HG03575 (cell line): ENCODE results near the gene SPSB4.
"Not testable (repeated sequence)": the region's sequence is repeated elsewhere in the genome, so short reads cannot be mapped to it uniquely, and the experiment has no call there.

Experiments used
- ATAC-seq: cut with Tn5 transposase; IDR thresholded peaks from one replicate; pipeline ENCODE4 v1.9.1; 2021; ENCODE audit not compliant: unreplicated experiment, insufficient number of reproducible peaks, low FRiP score; ENCODE audit errors: extremely low read depth

SPSB4 gene

DNA sequence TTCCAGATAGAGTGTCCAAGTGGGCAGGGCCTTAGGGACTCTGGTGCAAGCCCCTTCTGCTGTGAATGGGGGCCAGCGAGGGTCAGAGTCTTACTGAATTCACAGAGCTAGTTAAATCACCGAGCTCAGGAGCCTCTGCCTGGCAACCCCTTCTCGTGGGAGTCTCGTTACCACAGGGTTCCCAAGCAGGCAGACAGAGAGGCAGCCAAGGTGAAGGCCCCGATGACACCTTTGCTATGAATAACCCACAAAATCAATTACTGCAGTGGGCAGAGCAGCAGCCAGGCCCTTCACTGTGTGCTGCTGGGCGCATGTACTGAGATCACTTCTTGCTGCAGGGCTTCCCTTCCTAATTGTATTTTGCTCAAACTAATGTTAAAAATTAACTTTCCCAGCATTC, 56.9 kb downstream of the SPSB4 start:
- no peak for ATAC-seq

- no peak for ATAC-seq
These were observed 58.6 kb downstream of the SPSB4 start for GRCh38 chr3:141109751-141110150.

DNA sequence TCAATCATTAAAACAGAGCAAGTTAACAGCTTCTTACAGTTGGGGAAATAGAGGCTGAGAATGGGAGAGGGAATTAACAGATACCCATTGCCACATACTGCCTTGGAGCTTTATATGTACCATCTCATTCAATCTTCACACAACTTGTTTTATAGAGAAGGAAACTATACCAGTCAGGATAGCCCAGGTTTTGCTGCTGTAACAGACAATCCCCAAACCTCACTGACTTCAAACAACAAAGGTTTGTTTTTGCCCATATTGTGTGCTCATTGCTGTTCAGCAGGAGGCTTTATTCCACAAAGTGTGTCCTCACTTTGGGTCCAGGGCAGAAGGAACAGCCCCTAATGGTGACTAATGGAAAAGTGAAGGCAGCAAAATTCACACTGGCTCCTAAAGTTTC, 59.2 kb downstream of the SPSB4 start:
- no peak for ATAC-seq

DNA sequence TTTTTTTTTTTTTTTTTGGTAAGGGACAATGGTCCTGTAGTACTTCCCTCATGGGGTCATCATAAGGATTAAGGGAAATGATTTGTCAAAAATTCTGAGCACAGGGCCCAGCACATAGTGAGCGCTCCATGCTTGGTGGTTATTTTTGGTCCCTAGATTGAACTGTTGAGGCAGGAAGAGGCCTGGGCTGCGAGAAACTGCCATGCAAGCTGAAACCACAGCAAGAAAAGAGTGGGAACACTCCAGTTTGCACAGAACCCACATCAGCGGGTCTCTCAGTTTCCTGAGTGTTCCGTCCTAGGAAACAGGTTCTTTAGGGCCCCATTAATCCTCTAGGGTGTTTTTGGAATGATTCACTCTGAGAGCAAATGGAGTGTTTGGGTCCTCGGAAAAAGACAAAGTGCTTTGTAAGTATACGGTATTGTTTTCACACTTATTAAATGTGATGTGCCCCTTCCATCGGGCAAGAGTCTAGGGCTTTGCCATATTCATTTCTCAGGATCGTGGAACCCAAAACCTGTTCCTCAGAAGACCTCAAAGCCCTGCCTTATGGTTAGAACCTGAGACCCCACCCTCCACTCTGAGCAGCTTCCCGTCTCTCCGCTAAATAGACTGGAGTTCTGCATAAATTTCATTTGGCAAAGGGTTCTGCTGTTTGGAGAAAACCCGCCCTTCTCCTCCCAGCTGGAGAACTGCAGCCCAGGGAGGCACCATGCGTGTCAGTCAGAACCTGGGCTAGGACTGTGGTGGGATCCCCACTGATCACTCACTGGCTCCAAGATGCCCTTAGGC, 60.4 kb downstream of the SPSB4 start:
- ATAC-seq, result no peak

DNA sequence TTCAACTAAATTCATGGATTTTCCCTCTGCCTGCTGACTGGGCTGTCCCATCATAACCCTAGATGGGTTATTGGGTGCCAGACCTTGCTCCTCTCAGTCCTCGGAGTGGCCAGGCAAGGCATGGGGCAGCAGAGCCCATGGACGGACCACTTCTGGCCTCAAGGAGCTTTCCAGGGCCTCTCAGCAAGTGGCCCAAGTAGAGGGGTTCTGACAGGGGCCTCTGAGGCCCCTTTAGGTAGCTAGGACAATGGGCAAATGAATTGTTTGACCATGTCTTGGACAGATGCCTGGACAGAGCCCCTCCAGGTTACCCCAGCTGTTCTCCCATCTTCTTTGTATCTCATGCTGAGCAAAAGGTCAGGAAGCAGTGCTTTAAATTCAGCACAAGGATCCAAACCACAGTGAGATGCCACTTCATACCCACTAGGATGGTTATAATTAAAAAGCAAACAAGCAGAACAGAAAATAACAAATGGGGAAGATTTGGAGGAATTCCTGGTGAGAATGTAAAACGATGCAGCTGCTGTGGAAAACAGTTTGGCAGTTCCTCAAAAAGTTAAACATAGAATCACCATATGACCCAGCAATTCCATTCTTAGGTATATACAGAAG, 61.6 kb downstream of the SPSB4 start:
- no peak for ATAC-seq

GRCh38 chr3:141113680-141114079, 62.5 kb downstream of the SPSB4 start:
- not testable (repeated sequence) for ATAC-seq

GRCh38 chr3:141114179-141114745, 63.1 kb downstream of the SPSB4 start:
- ATAC-seq, result no peak

DNA sequence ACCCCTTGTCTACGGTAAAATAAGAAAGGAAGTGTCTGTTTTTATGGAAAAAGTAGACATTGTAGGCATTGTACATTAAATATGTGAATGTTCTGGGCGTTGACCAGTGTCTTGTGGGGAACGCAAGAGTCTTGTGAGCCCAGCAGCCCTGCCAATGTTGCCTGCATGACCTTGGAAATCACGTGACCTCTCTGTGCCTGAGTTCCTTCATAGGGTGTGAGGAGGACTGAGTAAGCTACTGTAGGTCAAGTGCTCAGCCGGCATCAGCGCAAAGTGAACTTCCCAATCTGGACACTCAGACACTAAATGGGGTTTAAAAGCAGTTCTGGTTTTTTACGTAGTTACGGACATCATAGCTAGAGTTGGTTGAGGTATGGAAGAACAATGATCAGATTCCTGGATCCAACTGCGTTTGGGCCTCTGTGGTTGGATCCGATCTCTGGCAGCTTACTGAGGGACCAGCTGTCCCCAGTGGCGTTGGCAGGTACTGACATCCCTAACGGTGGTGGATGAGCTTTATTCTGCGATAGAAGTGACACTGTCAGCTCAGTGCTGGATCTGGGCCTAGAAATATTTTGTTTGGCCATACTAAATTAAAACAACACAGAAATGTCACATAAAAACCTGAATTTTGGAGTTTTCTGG, 63.8 kb downstream of the SPSB4 start:
- no peak for ATAC-seq

DNA sequence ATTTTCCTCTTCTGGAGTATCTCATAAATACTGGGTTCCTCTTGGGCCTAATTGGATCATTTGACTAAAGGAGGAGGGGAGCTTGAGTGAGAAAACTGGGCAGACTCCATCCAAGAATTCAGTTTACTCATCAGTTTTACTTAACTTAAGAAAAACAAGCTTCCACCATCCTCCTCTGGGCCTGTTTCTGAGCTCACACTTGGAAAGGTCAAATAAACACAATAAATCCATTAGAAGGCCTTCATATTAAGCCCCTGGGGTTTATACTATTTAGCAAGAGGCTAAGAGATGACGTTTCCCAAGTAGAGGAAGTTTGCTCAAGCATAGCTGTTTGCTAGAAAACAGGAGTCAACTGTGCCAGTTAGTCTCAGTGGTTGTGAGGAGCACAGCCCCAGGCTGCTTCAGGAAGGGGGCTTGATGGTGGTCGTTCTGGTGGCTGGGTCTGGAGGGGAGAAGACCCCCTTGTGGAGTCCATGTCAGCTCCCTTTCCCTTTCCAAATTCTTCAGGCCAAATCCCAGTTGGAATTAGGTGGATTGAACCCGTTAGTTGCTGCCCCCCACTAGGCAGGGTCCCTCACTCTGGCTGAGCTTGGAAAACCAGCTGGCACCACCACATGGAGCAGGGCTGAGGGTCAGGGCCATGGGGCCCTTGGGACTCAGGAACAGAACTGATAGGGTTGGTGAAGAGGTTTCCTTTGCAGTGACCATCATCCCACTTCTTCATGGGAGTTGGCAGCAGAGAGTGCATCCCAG, 64.8 kb downstream of the SPSB4 start:
- ATAC-seq, result no peak

DNA sequence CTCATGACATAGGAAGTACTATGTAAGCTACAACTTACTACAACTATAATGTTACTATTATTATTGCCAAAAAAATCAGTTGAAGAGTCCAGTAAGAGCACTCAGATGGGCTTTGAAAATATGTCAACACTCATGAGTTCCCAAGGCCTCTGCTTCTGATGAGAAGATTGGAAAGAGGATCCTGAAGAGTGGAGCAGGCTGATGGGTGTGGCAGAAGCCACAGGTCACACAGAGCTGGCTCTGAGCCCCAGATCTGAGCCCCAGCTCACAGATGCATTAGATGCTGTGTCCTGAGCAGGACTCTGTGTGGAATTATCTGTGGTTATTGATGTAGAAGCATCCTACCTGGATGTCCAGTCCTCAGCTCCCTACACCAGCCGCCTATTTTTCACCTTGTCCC, 65.6 kb downstream of the SPSB4 start:
- no peak for ATAC-seq

DNA sequence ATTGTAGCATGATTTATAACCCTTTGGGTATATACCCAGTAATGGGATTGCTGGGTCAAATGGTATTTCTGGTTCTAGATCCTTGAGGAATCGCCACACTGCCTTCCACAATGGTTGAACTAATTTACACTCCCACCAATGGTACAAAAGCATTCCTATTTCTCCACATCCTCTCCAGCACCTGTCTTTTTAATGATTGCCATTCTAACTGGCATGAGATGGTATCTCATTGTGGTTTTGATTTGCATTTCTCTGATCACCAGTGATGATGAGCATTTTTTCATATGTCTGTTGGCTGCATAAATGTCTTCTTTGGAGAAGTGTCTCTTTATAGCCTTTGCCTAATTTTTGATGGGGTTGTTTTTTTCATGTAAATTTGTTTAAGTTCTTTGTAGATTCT, 66.8 kb downstream of the SPSB4 start:
- ATAC-seq, result not testable (repeated sequence)

DNA sequence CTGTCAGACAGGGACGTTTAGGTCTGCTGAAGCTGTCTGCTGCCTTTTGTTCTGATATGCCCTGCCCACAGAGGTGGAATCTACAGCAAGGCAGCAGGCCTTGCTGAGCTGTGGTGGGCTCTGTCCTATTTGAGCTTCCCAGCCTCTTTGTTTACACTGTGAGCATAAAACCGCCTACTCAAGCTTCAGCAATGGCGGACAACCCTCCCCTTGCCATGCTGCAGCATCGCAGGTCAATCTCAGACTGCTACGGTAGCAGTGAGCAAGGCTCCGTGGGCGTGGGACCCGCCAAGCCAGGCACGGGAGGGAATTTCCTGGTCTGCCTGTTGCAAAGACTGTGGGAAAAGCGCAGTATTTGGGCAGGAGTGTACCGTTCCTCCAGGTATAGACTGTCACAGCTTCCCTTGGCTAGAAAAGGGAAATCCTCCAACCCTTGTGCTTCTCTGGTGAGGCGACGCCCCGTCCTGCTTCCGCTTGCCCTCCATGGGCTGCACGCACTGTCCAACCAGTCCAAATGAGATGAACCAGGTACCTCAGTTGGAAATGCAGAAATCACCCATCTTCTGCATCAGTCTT, 71.4 kb downstream of the SPSB4 start:
- ATAC-seq, result no peak

- no peak for ATAC-seq
These were observed 72.7 kb downstream of the SPSB4 start for GRCh38 chr3:141123677-141124410.

GRCh38 chr3:141124715-141125114, 73.6 kb downstream of the SPSB4 start:
- no peak for ATAC-seq

- no peak for ATAC-seq
These were observed 74.2 kb downstream of the SPSB4 start for GRCh38 chr3:141125351-141125750.

DNA sequence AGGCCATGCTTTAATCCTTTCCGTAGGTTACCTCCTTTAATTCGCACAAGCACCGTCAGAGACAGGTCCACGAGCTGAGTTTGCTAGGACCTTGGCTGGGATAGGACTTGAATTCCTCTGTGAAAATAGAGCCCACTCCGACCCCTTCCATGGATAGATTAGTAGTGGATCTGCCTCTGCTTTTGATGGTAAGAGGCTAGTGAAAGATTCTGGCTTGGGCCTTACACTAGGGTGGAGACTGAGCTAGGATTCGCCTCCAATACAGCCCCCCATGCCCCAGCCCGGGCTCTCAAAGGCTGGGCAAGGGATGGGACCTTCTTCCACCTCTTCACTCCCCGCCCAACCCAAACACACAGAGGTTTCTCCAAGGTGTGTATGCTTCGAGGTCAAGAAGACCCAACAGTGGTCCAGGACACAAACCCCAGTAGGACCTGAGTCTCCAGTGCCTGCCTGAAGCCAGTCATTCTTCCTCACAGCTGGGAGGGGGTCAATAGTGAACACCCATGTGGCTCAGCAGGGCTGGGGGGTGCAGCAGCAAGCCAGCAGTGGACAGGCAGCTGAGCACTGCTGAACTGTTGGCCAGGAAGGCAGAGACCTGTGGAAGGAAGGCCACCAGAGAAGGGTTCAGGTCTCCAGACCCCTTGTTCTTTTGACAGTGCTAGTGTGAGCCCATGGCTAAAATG, 75.7 kb downstream of the SPSB4 start:
- ATAC-seq, result no peak

DNA sequence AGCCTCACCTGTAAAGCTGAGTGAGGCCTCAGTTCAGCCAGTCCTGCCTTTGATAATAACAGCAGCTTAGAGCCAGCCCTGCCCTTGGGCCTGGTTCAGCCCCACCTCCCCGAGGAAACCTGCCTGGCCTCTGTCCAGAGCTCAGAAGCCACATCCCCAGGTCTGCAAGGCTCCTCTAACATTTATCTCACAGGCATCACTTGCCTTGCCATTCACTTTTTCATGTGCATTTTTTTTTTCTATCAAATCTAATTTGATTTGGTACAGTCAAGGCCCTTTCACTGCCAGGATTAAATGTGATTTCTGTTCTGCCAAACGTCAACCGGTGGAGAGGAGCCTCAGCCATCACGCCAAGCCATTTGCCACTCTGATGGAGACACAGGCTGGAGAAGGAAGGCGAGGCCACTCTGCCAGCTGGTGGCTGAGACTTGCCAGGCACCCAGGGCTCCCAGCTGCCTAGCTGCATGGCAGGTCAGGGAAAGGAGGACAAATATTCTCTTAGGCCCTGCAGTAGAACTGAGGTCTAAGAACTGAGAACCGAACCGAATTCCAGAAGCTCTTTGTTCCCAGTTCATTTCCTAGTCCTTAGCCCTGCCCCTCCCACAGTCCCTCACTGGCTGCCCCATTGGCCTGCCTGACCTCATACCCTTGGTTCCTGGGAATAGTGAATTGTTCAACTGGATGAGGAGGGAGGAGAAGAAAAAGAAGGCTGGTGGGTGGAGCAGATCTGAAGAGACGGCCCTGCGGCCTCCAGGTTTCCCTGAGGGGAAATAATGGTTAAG, 76.4 kb downstream of the SPSB4 start:
- no peak for ATAC-seq
